ENCODE results near the gene ANGPTL4. TPM values are rescaled to one million over a fixed set of nuclear protein-coding genes. Genes with fewer than 3 reads are reported as not detected.

Gene ANGPTL4
- total and polyA plus RNA-seq, 2 of the 13 experiments (the other 11 are each of a cell fraction or from before 2014, with no cell fraction given) = 0.80 to 21.7 TPM

- Histone ChIP-seq H3K9me3 (ENCODE audit: low read length) (no peaks in the 10 kb centered on the region), H3K27ac (ENCODE audit: extremely low read length, insufficient read depth, low read length) (no peak within 1 kb of the TSS), H3K4me2 (ENCODE audit: low read depth, low read length) (peak within 1 kb of the TSS; percentile 86), H3K4me3 (replicated peaks in 1 of 3; ENCODE audit: insufficient read depth in 1 of 3, low read depth in 2 of 3, low read length in 3 of 3) (peak within 1 kb of the TSS; percentile 47 to 75 (median 51)), H4K20me1 (ENCODE audit: insufficient read depth, low read length) (no peaks in the 10 kb centered on the region), H3K4me1 (ENCODE audit: insufficient read depth, low read length) (peaks cover 55% of the 10 kb centered on the region), H3K9ac (ENCODE audit: insufficient read depth, low read depth, low read length) (peak within 1 kb of the TSS; percentile 28; the same call in 1 of the 2 replicates), H3K36me3 (replicated peaks in 1 of 2; ENCODE audit: control insufficient read depth in 1 of 2, insufficient read depth in 2 of 2, low read length in 2 of 2) (no peaks in the 10 kb centered on the region), H3K27me3 (ENCODE audit: control insufficient read depth in 1 of 2, insufficient read depth in 2 of 2, low read length in 2 of 2) (peaks cover 0 to 11% of the 10 kb centered on the region in 2 experiments; a peak in 3 of 5 replicates), H2AFZ (ENCODE audit: low read length) (no peak within 1 kb of the TSS), H3K79me2 (ENCODE audit: insufficient read depth, low read length) (no peaks in the 10 kb centered on the region)
- FAIRE-seq (no peak), DNase-seq (ENCODE audit: low spot score) (peak; percentile 90), ATAC-seq (peak; percentile 97)
- intact Hi-C loops (cut with micrococcal nuclease; ENCODE audit: unreplicated experiment) = no loop called here
- ChIA-PET POLR2A (interaction anchor here (0.7 kb wide), 1 partner anchor 20 kb away, joined by 3 read pairs; no protein-coding TSS in a partner anchor), CTCF (ENCODE audit: low intra/inter-chr PET ratio, low total read pairs) (no interaction called here)
- in situ Hi-C loops (cut with HindIII; ENCODE audit: extremely low pct_ligation_motif_present, low pct_unique_long_range_greater_than_20kb) = no loop called here
- 0% methylated on average over 5 of the region's 65 CpGs for WGBS (ENCODE audit: low lambda C conversion rate)
- no TSS peak for BruUV-seq (replicated peaks)
- TF ChIP-seq ZSCAN20 (CRISPR knock-in tag; IDR thresholded peaks at IDR 0.05; ENCODE audit: borderline replicate concordance) (no peak), TFDP2 (CRISPR knock-in tag; IDR thresholded peaks at IDR 0.05) (0 out of 2 replicates have a peak, but pooled peaks have one; percentile 28), SAP130 (CRISPR knock-in tag; IDR thresholded peaks at IDR 0.05; ENCODE audit: low read depth) (peak; percentile 45; the same call in 1 of the 2 replicates), ZNF235 (CRISPR knock-in tag; IDR thresholded peaks at IDR 0.05; ENCODE audit: borderline replicate concordance) (0 out of 2 replicates have a peak, but pooled peaks have one; percentile 39), ZNF12 (CRISPR knock-in tag; IDR thresholded peaks at IDR 0.05) (no peak), CREB1 (IDR thresholded peaks at IDR 0.05) (peak; percentile 53; the same call in 1 of the 2 replicates), CREB1 (CRISPR knock-in tag; IDR thresholded peaks at IDR 0.05) (no peak), MED1 (CRISPR knock-in tag; IDR thresholded peaks at IDR 0.05) (peak; percentile 16; the same call in 1 of the 2 replicates), ZHX2 (IDR thresholded peaks at IDR 0.05; ENCODE audit: low read depth) (no peak), ZHX2 (CRISPR knock-in tag; IDR thresholded peaks at IDR 0.05; ENCODE audit: borderline replicate concordance) (no peak), HMGXB4 (CRISPR knock-in tag; IDR thresholded peaks at IDR 0.05; ENCODE audit: borderline replicate concordance in 1 of 2, low read depth in 1 of 2) (peak in 1 of 2 experiments; percentile 47; a peak in 1 of 4 replicates)
These were observed 21.1 kb upstream of the ANGPTL4 start, which contains the start of gene KANK3 for GRCh38 chr19:8342684-8343482. Gene KANK3 (minus strand): TSS chr19:8343262. CDS start chr19:8337828, 5,434 bp downstream.
